Skin epidermis (tissue), 12 donors: ENCODE results near the gene PROB1.

Experiments used
- H3K27ac ChIP-seq, 21 experiments: fragments of 200-600 bp; sonication (generic) in 11 of 21; one replicate each; pipeline ENCODE4 v1.5.0; 2020; ENCODE audit warnings: mild to moderate bottlenecking in 3 of 21, inconsistent platforms in 2 of 21, moderate library complexity in 2 of 21
- H3K4me3 ChIP-seq, 7 experiments: fragments of 200-600 bp; sonication (generic) in 2 of 7; one replicate each; pipeline ENCODE4 v1.5.0; 2020; ENCODE audit warnings: inconsistent platforms in 2 of 7, mild to moderate bottlenecking in 2 of 7, moderate library complexity in 1 of 7

Gene PROB1

DNA sequence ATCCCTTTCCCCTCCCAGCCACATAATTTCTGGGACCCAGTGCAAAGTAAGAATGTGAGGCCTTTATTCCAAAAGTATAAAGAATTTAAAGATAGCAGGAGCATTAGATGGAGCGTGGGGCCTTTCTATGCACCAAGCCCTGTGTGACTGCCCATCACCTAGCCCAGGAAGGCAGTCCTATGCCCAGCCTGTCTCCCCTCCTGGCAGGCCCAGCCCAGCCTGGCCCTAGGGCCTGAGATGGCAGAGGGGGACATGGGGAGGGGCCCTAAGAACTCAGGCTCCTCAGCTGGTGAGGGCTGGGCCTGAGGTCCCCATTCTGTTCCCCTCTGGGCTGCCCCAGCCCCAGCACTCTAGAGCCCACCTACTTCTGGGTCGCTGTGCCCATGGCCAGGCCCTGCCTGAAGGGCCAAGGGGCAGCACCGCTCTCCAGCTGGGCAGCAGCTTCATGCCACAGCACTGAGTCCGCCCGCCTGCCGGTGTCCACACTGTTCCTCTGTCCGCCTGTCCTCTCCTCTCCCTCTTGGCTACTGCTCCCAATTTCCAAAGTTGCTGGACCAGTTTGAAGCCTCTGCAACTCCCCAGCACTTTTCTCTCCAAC lies 10.8 kb downstream of the PROB1 start:
- Histone ChIP-seq H3K27ac (peak overlapping the region in 20 of 21 experiments; percentile 15 to 93 (median 84)), H3K4me3 (no peak overlapping the region)

DNA sequence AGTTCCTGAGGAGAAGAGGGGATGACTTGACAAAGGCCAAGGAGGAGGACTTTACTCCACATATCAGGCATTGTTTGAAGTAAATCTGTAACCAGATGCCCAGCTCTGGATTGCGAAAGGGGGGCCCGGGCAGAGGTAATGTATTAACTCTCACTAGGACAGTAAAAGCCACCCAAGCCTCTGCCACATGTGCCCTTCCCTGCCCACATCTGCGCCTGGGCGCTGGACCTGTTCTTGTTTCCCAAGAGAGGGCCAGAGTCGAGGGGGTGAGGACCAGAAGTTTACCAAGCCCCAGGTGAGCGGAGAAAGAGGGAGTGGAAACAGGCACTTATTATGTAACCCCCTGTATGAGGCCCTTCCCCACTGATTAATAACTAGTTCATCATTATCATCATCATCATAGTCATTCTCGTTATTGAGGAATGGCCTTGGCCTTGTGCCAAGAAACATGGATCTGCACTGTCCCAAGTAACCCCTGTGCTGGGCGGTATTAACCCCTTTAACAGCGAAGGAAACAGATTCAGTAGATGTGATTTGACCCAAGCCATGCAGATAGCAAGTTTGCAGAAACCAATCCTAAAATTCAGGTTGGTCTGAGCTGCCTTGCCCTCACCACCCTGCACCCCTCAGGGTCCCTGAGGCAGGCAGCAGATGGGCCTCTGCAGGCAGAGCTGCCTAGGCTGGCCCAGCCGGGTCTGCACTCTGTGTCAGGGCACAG lies 11.5 kb downstream of the PROB1 start, which contains the start of gene SLC23A1:
TSS of gene SLC23A1 (minus strand) at position 23 of the 718 bp plus-strand sequence. CDS start 44 bp downstream, outside the sequence.
- Histone ChIP-seq H3K27ac (peak within 1 kb of the TSS in 20 of 21 experiments; percentile 32 to 93 (median 84)), H3K4me3 (no peak within 1 kb of the TSS)

DNA sequence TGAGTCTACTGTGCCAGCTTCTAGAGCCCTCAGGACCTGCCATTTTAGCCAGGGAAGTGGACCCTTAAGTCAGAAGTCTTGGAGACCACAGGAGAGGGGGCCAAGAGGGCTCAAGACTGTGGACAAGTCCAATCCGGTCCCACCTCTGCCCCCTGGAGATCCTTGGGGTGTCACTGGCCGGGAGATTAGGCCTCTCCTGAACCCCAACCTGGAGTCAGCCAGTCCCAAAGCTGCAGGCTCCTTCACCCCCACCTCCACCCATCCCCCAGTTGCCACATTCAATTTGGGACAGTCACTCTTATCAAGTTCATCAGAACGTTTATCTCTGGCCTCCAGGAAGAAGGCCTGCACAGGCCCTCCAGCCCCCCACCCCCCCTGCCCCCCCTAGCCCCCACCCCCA lies 12.1 kb downstream of the PROB1 start:
- peak overlapping the region in 11 of 21 experiments; percentile 3 to 93 (median 67) for H3K27ac ChIP-seq
- H3K4me3 ChIP-seq: no peak overlapping the region

DNA sequence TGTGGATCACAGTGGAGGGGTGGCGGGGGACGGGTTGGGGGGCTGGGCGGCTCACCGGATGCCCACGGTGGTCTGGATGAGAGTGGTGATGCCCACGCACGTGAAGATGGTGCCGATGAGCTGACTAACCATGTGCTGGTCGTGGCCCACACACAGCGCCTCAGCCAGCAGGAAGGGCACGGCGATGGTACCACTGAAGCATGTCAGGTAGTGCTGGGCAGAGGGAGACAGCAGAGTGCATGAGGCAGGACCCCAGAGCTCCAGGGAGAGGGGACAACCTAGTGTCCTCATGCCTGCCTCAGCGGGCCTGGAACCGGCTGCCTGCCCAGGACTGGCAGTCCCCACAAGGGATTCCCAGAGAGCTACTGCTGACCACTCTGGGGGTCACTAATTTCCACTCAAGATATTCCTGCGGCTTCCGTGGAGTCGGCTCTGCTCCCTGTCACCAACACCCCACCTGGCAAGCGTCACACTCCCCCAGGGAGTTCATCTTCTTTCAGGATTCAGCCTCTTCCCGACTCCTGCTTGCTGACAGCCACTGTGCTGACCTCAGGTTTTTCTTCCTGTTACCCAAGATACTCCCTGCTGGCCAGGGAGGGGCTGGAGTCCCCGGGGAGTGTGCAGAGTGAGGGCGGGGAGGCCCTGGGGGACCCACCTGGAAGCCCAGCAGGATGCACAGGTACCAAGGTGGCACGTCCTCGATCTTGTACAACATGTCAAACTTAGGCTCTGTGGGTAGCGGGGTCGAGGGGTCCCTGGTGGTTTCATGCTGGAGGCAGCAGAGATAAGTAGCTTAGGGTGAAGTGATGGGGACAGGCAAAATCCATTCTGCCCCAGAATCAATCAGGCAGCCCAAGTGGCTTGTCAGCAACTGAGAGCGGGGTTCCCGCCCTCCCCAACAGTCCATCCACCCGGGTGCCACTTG lies 12.8 kb downstream of the PROB1 start:
- Histone ChIP-seq H3K4me3 (no peak overlapping the region), H3K27ac (peak overlapping the region in 5 of 21 experiments; percentile 4 to 93 (median 84))

- Histone ChIP-seq H3K4me3 (no peak overlapping the region), H3K27ac (no peak overlapping the region)
Observed at GRCh38 chr5:139379626-139380449, 15.1 kb downstream of the PROB1 start.

- H3K4me3 ChIP-seq: no peak overlapping the region
- H3K27ac ChIP-seq: no peak overlapping the region
Observed at GRCh38 chr5:139378941-139379361, 16.0 kb downstream of the PROB1 start.

DNA sequence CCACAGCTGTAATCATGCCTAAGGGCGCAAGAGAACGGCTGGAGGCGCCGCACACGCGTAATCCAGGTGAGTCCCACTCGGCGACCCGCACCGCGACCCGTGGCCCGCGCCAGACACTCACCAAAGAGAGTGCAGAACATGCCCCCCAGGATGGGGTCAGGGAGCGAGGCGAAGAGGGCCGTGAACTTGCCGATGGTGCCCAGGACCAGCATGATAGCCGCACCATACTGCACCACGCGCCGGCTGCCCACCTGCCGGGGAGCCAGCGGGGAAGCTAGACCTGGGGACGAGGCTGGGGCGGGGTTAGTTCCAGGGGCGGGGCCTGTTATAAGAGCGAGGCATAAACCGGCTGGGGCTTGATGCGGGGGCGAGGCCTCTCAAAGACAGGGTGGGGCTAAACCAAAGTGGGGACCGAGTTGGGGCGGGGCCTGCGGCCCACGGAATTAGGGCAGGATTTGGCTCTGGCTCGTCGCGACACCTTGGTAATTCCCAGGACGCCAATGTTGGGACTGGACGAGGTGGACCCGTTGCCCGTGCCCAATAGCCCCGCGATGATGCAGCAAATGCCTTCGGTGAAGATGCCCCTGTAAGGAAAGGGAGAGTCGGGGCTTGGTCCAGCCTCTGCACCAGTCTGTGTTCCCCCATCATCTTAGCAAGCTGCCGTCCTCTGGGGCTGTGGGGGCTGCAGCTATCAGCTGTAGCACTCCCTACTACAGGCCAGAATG lies 16.6 kb downstream of the PROB1 start:
- Histone ChIP-seq H3K27ac (no peak overlapping the region), H3K4me3 (no peak overlapping the region)

GRCh38 chr5:139377226-139377625 lies 17.7 kb downstream of the PROB1 start:
- no peak overlapping the region for H3K4me3 ChIP-seq
- no peak overlapping the region for H3K27ac ChIP-seq

DNA sequence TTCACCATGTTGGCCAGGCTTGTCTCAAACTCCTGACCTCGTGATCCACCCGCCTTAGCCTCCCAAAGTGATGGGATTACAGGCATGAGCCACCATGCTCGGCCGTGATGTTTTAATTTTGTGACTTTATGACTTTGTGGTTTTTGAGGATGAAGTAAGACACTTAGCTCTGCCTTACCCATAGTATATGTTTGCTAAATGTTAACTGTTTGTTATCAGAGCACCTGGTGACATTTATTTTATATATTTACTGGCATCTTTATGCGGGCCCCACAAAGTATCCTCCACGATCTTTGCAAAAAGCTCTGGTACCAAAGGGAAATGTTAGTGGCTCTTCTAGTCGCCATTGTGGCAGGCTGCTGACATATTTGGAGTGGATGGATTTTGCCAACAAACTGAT lies 18.5 kb downstream of the PROB1 start:
- Histone ChIP-seq H3K4me3 (no peak overlapping the region), H3K27ac (no peak overlapping the region)

- Histone ChIP-seq H3K4me3 (no peak overlapping the region), H3K27ac (no peak overlapping the region)
Observed at GRCh38 chr5:139374909-139375308, 20.0 kb downstream of the PROB1 start.

GRCh38 chr5:139371482-139372435 lies 23.1 kb downstream of the PROB1 start:
- H3K27ac ChIP-seq: no peak overlapping the region

DNA sequence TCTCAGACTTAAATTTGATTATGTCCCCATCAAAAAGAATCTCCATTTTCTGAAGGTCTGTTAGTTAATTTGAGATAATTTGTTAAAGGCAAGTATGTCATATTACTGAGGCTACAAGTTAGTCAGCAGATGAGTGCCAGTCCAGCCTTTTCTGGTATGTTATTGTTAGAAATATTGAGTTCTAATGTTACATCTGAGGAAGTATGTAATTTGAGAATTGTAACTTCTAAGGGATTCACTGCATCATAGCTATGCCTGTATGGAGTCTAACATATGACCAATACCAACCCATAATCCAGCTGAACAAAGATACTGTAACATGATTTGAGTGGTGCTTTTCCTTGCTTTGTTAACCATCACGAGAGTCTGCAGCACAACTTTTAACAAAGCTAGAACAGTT lies 25.7 kb downstream of the PROB1 start:
- H3K27ac ChIP-seq: no peak overlapping the region
- H3K4me3 ChIP-seq: no peak overlapping the region

More at GRCh38 chr5:139371482-139372435, 23.1 kb downstream of the PROB1 start:
- no peak overlapping the region for H3K4me3 ChIP-seq

DNA sequence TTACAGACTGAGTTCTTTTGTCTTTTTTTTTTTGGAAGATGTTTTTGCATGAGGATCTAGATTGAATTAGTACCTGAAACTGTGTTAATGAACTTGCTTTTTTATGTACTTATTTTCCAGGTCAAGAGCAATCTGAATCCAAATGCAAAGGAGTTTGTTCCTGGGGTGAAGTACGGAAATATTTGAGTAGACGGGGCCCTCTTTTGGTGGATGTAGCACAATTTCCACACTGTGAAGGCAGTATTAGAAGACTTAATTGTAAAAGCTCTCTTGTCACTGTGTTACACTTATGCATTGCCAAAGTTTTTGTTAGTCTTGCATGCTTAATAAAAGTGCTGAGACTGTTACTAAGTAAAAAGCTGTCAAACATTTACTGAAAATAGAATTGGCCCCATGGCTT lies 26.3 kb downstream of the PROB1 start:
- no peak overlapping the region for H3K4me3 ChIP-seq
- no peak overlapping the region for H3K27ac ChIP-seq

DNA sequence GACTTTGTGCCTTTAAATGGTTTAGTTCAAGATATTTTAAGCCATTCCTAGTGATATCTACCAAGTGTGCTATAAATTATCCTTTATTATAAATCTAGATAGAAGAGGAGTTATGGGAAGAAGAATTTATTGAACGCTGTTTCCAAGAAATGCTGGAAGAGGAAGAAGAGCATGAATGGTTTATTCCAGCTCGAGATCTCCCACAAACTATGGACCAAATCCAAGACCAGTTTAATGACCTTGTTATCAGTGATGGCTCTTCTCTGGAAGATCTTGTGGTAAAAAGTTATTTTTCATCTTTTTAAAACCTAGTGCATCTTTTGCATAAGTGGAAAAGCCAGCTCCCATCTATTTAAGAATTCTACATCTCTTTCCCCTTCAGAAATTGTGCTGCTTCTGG lies 30.4 kb downstream of the PROB1 start:
- Histone ChIP-seq H3K4me3 (no peak overlapping the region), H3K27ac (peak overlapping the region in 4 of 21 experiments; percentile 10 to 39 (median 20))

GRCh38 chr5:139363937-139364336 lies 31.0 kb downstream of the PROB1 start:
- Histone ChIP-seq H3K27ac (peak overlapping the region in 4 of 21 experiments; percentile 10 to 39 (median 20)), H3K4me3 (no peak overlapping the region)

GRCh38 chr5:139361835-139362429 lies 33.0 kb downstream of the PROB1 start:
- H3K27ac ChIP-seq: no peak overlapping the region

GRCh38 chr5:139360384-139360783 lies 34.5 kb downstream of the PROB1 start:
- no peak overlapping the region for H3K27ac ChIP-seq
- no peak overlapping the region for H3K4me3 ChIP-seq

More at GRCh38 chr5:139361835-139362429, 33.0 kb downstream of the PROB1 start:
- H3K4me3 ChIP-seq: no peak overlapping the region
